SK-N-MC (cell line): ENCODE data around the gene TMTC1.

Experiments used
- EZH2 ChIP-seq: fragments of 200-600 bp; sonication (generic); IDR thresholded peaks from one replicate; pipeline ENCODE4 v1.6.1; 2017; ENCODE audit warnings: antibody characterized with exemption
- FOXP2 ChIP-seq: optimal IDR thresholded peaks from 2 replicates; pipeline ENCODE3; 2011; ENCODE audit warnings: mild to moderate bottlenecking, moderate library complexity; ENCODE audit not compliant: insufficient read depth; ENCODE audit errors: extremely low read length, control extremely low read depth
- POLR2AphosphoS5 ChIP-seq: IDR thresholded peaks from 2 replicates; pipeline ENCODE4 v1.6.1; 2012; ENCODE audit warnings: mild to moderate bottlenecking, low read depth, low read length, borderline replicate concordance

- TF ChIP-seq POLR2AphosphoS5 (no peak), EZH2 (no peak), FOXP2 (no peak)
These were observed 205.7 kb downstream of the TMTC1 start for GRCh38 chr12:29578070-29578469.
